ENCODE measurements around the gene NDST3. TPM values are rescaled to one million over a fixed set of nuclear protein-coding genes. Genes with fewer than 3 reads are reported as not detected.

The NDST3 gene
- total RNA-seq, 1 donor from 2014 or later: 39.3 TPM

GRCh38 chr4:118081434-118081833, 47.1 kb downstream of the NDST3 start:
- no peak for DNase-seq

GRCh38 chr4:118082182-118082581, 47.9 kb downstream of the NDST3 start:
- no peak for DNase-seq

GRCh38 chr4:118085700-118086099, 51.4 kb downstream of the NDST3 start:
- no peak for DNase-seq

GRCh38 chr4:118086344-118086743, 52.1 kb downstream of the NDST3 start:
- no peak for DNase-seq

- DNase-seq: no peak
These were observed 53.1 kb downstream of the NDST3 start for GRCh38 chr4:118087366-118087765.

GRCh38 chr4:118099106-118099505, 64.8 kb downstream of the NDST3 start:
- no peak for DNase-seq

- no peak for DNase-seq
These were observed 67.9 kb downstream of the NDST3 start for GRCh38 chr4:118102195-118102594.

- no peak for DNase-seq
These were observed 78.1 kb downstream of the NDST3 start for GRCh38 chr4:118112117-118113046.

GRCh38 chr4:118113220-118113619, 78.9 kb downstream of the NDST3 start:
- no peak for DNase-seq

GRCh38 chr4:118114720-118115119, 80.4 kb downstream of the NDST3 start:
- DNase-seq: no peak

- DNase-seq: no peak
These were observed 86.0 kb downstream of the NDST3 start for GRCh38 chr4:118120120-118120760.

GRCh38 chr4:118124997-118125396, 90.7 kb downstream of the NDST3 start:
- no peak for DNase-seq

- DNase-seq: no peak
These were observed 105.0 kb downstream of the NDST3 start for GRCh38 chr4:118139241-118139640.

- DNase-seq: no peak
These were observed 107.0 kb downstream of the NDST3 start for GRCh38 chr4:118141240-118141639.

- no peak for DNase-seq
These were observed 120.4 kb downstream of the NDST3 start for GRCh38 chr4:118154649-118155048.

- no peak for DNase-seq
These were observed 121.2 kb downstream of the NDST3 start for GRCh38 chr4:118155516-118155915.

- no peak for DNase-seq
These were observed 124.6 kb downstream of the NDST3 start for GRCh38 chr4:118158763-118159375.

GRCh38 chr4:118167306-118167705, 133.0 kb downstream of the NDST3 start:
- no peak for DNase-seq

GRCh38 chr4:118171381-118171780, 137.1 kb downstream of the NDST3 start:
- DNase-seq: no peak

- DNase-seq: no peak
These were observed 138.8 kb downstream of the NDST3 start for GRCh38 chr4:118173126-118173525.

GRCh38 chr4:118173956-118174725, 139.9 kb downstream of the NDST3 start:
- DNase-seq: no peak

- no peak for DNase-seq
These were observed 141.2 kb downstream of the NDST3 start for GRCh38 chr4:118175506-118175905.

Data from occipital lobe (tissue), 2 donors.